Stimulated activated CD4-positive, alpha-beta T cell treated with anti-CD3 and anti-CD28 coated beads, Interleukin-4, amount 100 ng/mL, for 48 hours (primary cell): ENCODE data around the gene KRT86.

Experiments
- DNase-seq, 2 donors: peaks; one replicate each; pipeline ENCODE4 v3.0.0-alpha.2; 2020; ENCODE audit warnings: low read depth in 2 of 2

Gene KRT86

DNA sequence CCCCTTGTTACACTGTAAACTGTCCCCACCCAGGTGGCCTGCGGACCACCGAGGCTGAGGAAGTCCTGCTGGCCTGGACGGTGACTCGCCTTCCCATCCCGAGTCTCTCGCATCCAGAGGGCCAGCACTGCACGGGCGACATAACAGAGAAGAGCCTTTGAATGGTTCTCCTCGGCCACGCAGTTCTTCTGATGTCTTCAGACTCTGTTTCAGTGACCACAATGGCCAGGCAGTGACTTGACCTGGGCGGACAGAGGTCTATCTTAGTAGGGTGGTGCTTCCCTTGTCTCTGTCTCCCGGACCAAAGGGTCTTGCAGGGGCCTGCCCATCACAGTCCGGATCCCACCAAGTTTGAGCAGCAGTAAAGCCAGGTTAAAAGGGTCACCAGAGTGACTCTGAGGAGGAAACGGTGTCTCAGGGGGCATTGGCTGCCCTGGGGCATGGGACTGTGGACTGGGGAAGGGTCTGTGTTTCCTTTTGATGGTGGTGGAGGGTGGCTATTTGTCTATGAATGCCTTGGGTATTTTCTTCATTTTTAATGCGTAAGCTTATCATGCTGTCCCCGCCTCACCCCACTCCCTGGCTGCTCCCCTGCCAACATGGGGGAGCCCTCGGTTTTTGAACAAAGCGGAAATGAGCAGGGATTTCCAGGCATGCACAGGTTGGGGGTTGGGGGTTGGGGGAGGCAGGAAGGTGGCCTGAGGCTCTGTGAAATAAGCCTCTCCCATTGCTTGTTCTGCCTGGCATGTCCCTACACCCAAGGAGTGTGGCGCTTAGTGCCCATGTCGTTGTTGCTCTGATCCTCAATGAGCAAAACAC is 82.5 kb downstream of the KRT86 start:
- DNase-seq, result no peak
